AG04450 (cell line): Measurements from ENCODE around the gene STIM2. TPM values are rescaled to one million over a fixed set of nuclear protein-coding genes. Genes with fewer than 3 reads are reported as not detected.

Experiments used
- CTCF ChIA-PET: fragments of 300-600, 350-600 bp; formaldehyde crosslinking; extraction: SDS; loops from one replicate; lab custom pipeline; 2022; ENCODE audit warnings: antibody characterized with exemption, inconsistent platforms; lab: Charles Lee
- POLR2A ChIA-PET: fragments of 350-600 bp; formaldehyde crosslinking; extraction: SDS; loops from one replicate; lab custom pipeline; 2021; ENCODE audit warnings: antibody characterized with exemption, inconsistent platforms; lab: Yijun Ruan, JAX
- DNase-seq: peaks from one replicate; pipeline ENCODE4 v3.0.0-alpha.2; 2011; ENCODE audit warnings: low read depth, low spot score
- H3K27ac ChIP-seq: one replicate; pipeline ENCODE4 v1.5.1; 2012; ENCODE audit warnings: low read depth, low read length, control low read depth
- H3K27me3 ChIP-seq: one replicate; pipeline ENCODE4 v1.6.0; 2012; ENCODE audit warnings: low read length; ENCODE audit not compliant: control insufficient read depth, insufficient read depth
- H3K4me3 ChIP-seq: 2 replicates; pipeline ENCODE4 v1.5.1; 2011; ENCODE audit warnings: mild to moderate bottlenecking, low read depth, low read length, control low read depth
- H3K9me3 ChIP-seq: 2 replicates; pipeline ENCODE4 v1.5.1; 2012; ENCODE audit warnings: low read length; ENCODE audit not compliant: control insufficient read depth, insufficient read depth
- polyA plus RNA-seq: library from polyadenylated mRNA; depleted of rRNA; stranded (reverse); fragments of >200 nt; gene quantifications from 2 replicates; pipeline ENCODE4 v1.2.3, GENCODE V29; 2011
- TF ChIP-seq, protein P1 (sequence below): IDR thresholded peaks from 2 replicates; pipeline ENCODE4 v1.5.1; 2011; ENCODE audit warnings: low read depth, low read length, control low read depth, inconsistent platforms

STIM2 gene
- polyA plus RNA-seq, 1 experiment, result 26.8 TPM

- no peak for DNase-seq
- TF ChIP-seq, protein P1, sequence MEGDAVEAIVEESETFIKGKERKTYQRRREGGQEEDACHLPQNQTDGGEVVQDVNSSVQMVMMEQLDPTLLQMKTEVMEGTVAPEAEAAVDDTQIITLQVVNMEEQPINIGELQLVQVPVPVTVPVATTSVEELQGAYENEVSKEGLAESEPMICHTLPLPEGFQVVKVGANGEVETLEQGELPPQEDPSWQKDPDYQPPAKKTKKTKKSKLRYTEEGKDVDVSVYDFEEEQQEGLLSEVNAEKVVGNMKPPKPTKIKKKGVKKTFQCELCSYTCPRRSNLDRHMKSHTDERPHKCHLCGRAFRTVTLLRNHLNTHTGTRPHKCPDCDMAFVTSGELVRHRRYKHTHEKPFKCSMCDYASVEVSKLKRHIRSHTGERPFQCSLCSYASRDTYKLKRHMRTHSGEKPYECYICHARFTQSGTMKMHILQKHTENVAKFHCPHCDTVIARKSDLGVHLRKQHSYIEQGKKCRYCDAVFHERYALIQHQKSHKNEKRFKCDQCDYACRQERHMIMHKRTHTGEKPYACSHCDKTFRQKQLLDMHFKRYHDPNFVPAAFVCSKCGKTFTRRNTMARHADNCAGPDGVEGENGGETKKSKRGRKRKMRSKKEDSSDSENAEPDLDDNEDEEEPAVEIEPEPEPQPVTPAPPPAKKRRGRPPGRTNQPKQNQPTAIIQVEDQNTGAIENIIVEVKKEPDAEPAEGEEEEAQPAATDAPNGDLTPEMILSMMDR, result no peak
- Histone ChIP-seq H3K4me3 (no peak overlapping the region), H3K9me3 (no peaks in the 10 kb centered on the region; the same call in 1 of the 2 replicates), H3K27ac (no peak overlapping the region), H3K27me3 (peaks cover 2% of the 10 kb centered on the region)
- ChIA-PET POLR2A (no interaction called here), CTCF (no interaction called here)
Observed at GRCh38 chr4:26830701-26831100, 29.9 kb upstream of the STIM2 start.

DNA sequence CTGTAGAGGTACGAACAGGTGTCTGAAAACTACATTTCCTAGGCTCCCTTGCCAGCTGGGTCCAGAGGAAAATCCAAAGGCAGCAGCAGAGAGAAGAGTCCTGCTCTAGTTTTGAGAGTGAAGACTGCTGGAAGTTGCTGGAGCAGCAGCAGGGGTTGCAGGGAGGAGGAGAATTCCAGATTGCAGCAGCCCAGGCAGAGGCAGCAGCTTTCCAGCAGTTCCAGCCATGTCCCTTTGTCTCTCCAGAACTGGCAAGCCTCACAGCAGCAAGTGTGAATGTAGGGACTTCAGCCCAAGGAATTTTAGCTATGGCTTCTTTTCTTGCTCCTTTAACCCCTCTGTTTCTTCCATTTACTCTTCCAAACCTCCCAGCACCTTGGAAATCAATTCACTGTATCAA lies 24.1 kb upstream of the STIM2 start:
- ChIA-PET POLR2A (interaction anchor here (0.5 kb wide), 1 partner anchor 326 kb away, joined by 10 read pairs; no protein-coding TSS in a partner anchor), CTCF (no interaction called here)
- no peak overlapping the region for H3K27ac ChIP-seq
- no peak overlapping the region for H3K4me3 ChIP-seq
- peaks cover 6% of the 10 kb centered on the region for H3K27me3 ChIP-seq
- TF ChIP-seq, protein P1, result no peak
- no peak for DNase-seq
- no peaks in the 10 kb centered on the region; the same call in 1 of the 2 replicates for H3K9me3 ChIP-seq

DNA sequence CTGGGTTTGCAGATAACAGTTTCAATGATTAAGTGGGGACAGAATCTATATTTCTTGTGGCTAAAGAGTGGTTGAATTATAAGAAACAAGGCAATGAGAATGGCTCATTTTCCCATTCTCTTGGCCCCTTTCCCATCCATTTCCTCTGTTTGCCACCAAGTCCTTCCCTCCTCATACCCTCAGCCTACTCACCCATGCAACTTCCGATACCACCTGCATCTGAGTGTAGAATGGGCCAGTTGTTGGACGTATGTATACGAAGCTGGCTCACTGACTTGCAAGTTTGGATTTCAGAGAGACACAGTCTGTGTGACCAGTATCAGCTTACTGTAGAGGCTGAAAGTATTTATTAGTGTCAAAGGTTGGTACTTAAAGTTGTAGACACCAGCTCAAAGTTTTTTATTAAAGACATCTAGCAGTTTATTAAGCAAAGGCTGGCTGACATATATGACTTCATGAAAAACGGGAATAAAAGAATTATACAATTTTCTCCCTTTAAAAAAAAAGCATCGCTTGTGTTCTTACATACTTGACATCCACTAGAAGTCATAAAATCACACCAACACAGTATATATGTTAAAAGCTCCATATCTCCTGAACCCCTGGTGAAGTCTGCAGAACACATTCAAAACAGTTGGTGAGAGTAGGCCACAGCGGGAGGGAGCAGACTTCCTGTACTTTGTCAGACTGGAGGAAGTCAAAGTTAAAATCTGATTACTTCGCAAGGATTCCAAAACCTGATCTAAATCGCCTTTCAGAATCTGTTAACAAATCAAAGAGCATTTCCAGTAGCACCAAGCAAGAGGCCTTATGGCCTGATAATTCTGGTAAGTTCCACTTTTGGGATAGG lies 22.4 kb upstream of the STIM2 start:
- TF ChIP-seq, protein P1, result no peak
- Histone ChIP-seq H3K4me3 (no peak overlapping the region), H3K27ac (no peak overlapping the region), H3K9me3 (no peaks in the 10 kb centered on the region; the same call in 1 of the 2 replicates), H3K27me3 (peaks cover 6% of the 10 kb centered on the region)
- ChIA-PET POLR2A (interaction anchor here (0.6 kb wide), 1 partner anchor 56 kb away, joined by 3 read pairs; no protein-coding TSS in a partner anchor), CTCF (no interaction called here)
- no peak for DNase-seq

- CTCF ChIA-PET, result no interaction called here
- TF ChIP-seq, protein P1, result no peak
- no peak for DNase-seq
- POLR2A ChIA-PET, result no interaction called here
- no peak overlapping the region for H3K27ac ChIP-seq
- H3K4me3 ChIP-seq, result no peak overlapping the region
- no peaks in the 10 kb centered on the region; the same call in 1 of the 2 replicates for H3K9me3 ChIP-seq
- H3K27me3 ChIP-seq, result peaks cover 6% of the 10 kb centered on the region
Observed at GRCh38 chr4:26839016-26839415, 21.6 kb upstream of the STIM2 start.

DNA sequence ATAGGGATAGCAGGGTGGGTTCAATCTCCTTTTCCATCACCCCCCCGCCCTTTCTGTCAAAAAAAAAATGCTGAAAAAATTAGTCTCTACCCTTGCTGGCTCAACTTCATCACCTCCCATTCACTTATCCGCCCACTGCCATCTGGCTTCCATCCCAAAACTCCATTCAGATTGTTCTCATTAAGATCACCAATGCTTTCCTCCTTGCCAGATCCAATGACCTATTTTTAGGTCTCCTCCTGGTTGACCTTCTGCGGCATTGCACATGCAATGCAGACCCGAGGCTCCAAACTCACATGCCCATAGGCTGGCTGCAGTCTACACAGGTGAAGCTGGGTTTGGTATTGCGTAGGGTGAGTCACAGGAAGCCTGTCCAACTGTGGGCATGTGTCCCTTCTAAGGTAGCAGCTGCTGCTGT lies 21.1 kb upstream of the STIM2 start:
- Histone ChIP-seq H3K27me3 (peaks cover 6% of the 10 kb centered on the region), H3K9me3 (no peaks in the 10 kb centered on the region; the same call in 1 of the 2 replicates), H3K27ac (no peak overlapping the region), H3K4me3 (no peak overlapping the region)
- TF ChIP-seq, protein P1, result no peak
- ChIA-PET CTCF (no interaction called here), POLR2A (no interaction called here)
- no peak for DNase-seq
